ENCODE data around the gene ADAM12. TPM values are rescaled to one million over a fixed set of nuclear protein-coding genes. Genes with fewer than 3 reads are reported as not detected.

Gene ADAM12
- polyA plus RNA-seq, 1 donor = 2.2 TPM

DNA sequence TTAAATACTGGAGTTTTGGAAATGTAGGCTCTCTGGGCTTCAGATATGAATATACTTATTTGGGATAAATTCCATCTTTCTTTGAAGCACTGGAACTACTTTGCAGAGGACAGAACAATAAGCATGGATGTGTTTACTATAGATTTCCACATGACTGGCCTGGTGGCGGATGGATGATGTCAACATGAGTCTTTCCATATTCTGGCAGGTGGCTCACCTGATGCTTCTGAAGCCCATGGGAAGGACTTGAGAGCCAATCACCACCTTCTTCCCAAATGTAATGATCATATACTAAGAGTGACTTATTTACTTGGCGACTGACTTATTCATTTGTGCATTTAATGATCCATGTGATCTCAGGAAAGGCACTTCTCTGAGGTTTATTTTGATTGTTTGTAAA, 381.4 kb downstream of the ADAM12 start:
- no peak for DNase-seq
- no peaks in the 10 kb centered on the region for H3K4me1 ChIP-seq (ENCODE audit: control insufficient read depth, insufficient read depth, low read length)
- WGBS (ENCODE audit: insufficient coverage, low lambda C conversion rate) = 100% methylated on average over 1 of the region's 2 CpGs
- no peaks in the 10 kb centered on the region for H3K36me3 ChIP-seq (ENCODE audit: control insufficient read depth, insufficient read depth, low read length)
- H3K9me3 ChIP-seq (ENCODE audit: control insufficient read depth, low read depth, low read length) = no peaks in the 10 kb centered on the region
- H3K27me3 ChIP-seq (ENCODE audit: control insufficient read depth, insufficient read depth, low read length) = no peaks in the 10 kb centered on the region
- no peak overlapping the region for H3K27ac ChIP-seq (ENCODE audit: low read length)
- H3K4me3 ChIP-seq (ENCODE audit: low read length) = no peak overlapping the region

DNA sequence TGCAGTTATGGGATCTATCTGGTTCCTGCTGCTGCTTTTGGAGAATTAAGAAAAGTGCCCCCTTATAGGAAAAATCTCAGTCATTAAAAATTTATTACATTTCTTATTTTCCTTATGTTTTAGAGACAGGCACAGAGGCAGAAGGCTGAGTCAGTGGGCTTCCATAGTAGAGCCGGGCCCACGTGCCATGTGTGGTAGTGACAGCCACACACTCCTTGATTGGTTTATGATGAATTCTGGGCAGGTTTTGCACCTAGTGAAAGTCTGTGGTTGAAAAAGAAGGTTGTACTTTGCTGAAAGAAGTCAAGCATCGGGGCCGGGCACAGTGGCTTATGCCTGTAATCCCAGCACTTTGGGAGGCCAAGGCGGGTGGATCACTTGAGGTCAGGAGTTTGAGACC, 382.0 kb downstream of the ADAM12 start:
- Histone ChIP-seq H3K4me1 (ENCODE audit: control insufficient read depth, insufficient read depth, low read length) (no peaks in the 10 kb centered on the region), H3K27me3 (ENCODE audit: control insufficient read depth, insufficient read depth, low read length) (no peaks in the 10 kb centered on the region), H3K36me3 (ENCODE audit: control insufficient read depth, insufficient read depth, low read length) (no peaks in the 10 kb centered on the region), H3K9me3 (ENCODE audit: control insufficient read depth, low read depth, low read length) (no peaks in the 10 kb centered on the region), H3K4me3 (ENCODE audit: low read length) (no peak overlapping the region), H3K27ac (ENCODE audit: low read length) (no peak overlapping the region)
- DNase-seq = no peak
- no CpG with 5 or more reads among the region's 5 CpGs for WGBS (ENCODE audit: insufficient coverage, low lambda C conversion rate)

DNA sequence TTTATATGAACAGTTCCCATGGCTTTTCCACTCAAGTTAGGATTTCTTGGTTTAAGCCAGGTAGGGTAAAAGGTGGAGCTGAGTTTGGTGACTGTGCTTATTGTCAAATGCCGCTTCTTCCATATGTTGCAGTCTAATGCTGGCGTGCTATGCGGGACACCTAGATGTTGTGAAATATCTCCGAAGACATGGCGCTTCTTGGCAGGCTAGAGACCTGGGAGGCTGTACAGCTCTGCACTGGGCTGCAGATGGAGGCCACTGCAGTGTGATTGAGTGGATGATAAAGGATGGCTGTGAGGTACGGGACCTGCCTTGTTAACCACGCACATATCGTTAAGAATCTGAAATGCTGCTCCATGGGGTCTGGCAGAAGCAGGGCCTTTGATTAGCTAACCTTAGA, 383.5 kb downstream of the ADAM12 start:
- no peaks in the 10 kb centered on the region for H3K36me3 ChIP-seq (ENCODE audit: control insufficient read depth, insufficient read depth, low read length)
- no peaks in the 10 kb centered on the region for H3K4me1 ChIP-seq (ENCODE audit: control insufficient read depth, insufficient read depth, low read length)
- H3K4me3 ChIP-seq (ENCODE audit: low read length) = no peak overlapping the region
- no peaks in the 10 kb centered on the region for H3K27me3 ChIP-seq (ENCODE audit: control insufficient read depth, insufficient read depth, low read length)
- DNase-seq = no peak
- H3K9me3 ChIP-seq (ENCODE audit: control insufficient read depth, low read depth, low read length) = no peaks in the 10 kb centered on the region
- no peak overlapping the region for H3K27ac ChIP-seq (ENCODE audit: low read length)
- no CpG with 5 or more reads among the region's 8 CpGs for WGBS (ENCODE audit: insufficient coverage, low lambda C conversion rate)

DNA sequence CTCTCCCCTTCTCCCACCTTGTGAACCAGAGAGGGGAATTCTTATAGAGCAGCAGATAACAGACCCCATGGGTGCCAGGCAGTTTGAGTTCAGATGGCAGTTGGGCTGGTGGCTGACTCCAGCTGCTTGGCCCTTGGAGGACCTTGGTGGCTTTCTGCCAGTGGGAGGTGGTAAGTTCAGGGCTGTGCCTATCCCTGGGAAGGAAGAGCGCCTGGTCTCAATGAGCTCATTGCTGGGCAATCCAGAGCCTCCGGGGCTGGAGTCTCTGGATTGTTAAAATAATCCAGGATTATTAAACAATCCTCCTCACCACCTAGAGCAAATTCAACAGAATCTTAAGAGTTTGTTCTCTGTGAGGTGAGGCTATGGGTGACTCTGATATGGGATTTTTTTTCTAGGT, 386.7 kb downstream of the ADAM12 start:
- DNase-seq = no peak
- no peak overlapping the region for H3K27ac ChIP-seq (ENCODE audit: low read length)
- WGBS (ENCODE audit: insufficient coverage, low lambda C conversion rate) = no CpG with 5 or more reads among the region's 2 CpGs

GRCh38 chr10:125999694-126000093, 388.6 kb downstream of the ADAM12 start:
- Histone ChIP-seq H3K9me3 (ENCODE audit: control insufficient read depth, low read depth, low read length) (no peaks in the 10 kb centered on the region), H3K36me3 (ENCODE audit: control insufficient read depth, insufficient read depth, low read length) (no peaks in the 10 kb centered on the region), H3K27ac (ENCODE audit: low read length) (no peak overlapping the region), H3K4me3 (ENCODE audit: low read length) (no peak overlapping the region), H3K27me3 (ENCODE audit: control insufficient read depth, insufficient read depth, low read length) (no peaks in the 10 kb centered on the region), H3K4me1 (ENCODE audit: control insufficient read depth, insufficient read depth, low read length) (no peaks in the 10 kb centered on the region)
- no peak for DNase-seq
- 100% methylated on average over 2 of the region's 3 CpGs for WGBS (ENCODE audit: insufficient coverage, low lambda C conversion rate)

More for the DNA sequence above, 386.7 kb downstream of the ADAM12 start:
- Histone ChIP-seq H3K4me1 (ENCODE audit: control insufficient read depth, insufficient read depth, low read length) (no peaks in the 10 kb centered on the region), H3K9me3 (ENCODE audit: control insufficient read depth, low read depth, low read length) (no peaks in the 10 kb centered on the region), H3K27me3 (ENCODE audit: control insufficient read depth, insufficient read depth, low read length) (no peaks in the 10 kb centered on the region), H3K4me3 (ENCODE audit: low read length) (no peak overlapping the region), H3K36me3 (ENCODE audit: control insufficient read depth, insufficient read depth, low read length) (no peaks in the 10 kb centered on the region)

GRCh38 chr10:125997586-125997985, 390.7 kb downstream of the ADAM12 start:
- Histone ChIP-seq H3K4me1 (ENCODE audit: control insufficient read depth, insufficient read depth, low read length) (no peaks in the 10 kb centered on the region), H3K27ac (ENCODE audit: low read length) (no peak overlapping the region), H3K4me3 (ENCODE audit: low read length) (no peak overlapping the region), H3K9me3 (ENCODE audit: control insufficient read depth, low read depth, low read length) (no peaks in the 10 kb centered on the region), H3K36me3 (ENCODE audit: control insufficient read depth, insufficient read depth, low read length) (no peaks in the 10 kb centered on the region), H3K27me3 (ENCODE audit: control insufficient read depth, insufficient read depth, low read length) (no peaks in the 10 kb centered on the region)
- DNase-seq = no peak
- no CpG with 5 or more reads among the region's 12 CpGs for WGBS (ENCODE audit: insufficient coverage, low lambda C conversion rate)

GRCh38 chr10:125995726-125996304, 392.5 kb downstream of the ADAM12 start:
- H3K27ac ChIP-seq (ENCODE audit: low read length) = no peak overlapping the region
- H3K36me3 ChIP-seq (ENCODE audit: control insufficient read depth, insufficient read depth, low read length) = no peaks in the 10 kb centered on the region
- WGBS (ENCODE audit: insufficient coverage, low lambda C conversion rate) = no CpG with 5 or more reads among the region's 9 CpGs
- H3K9me3 ChIP-seq (ENCODE audit: control insufficient read depth, low read depth, low read length) = no peaks in the 10 kb centered on the region
- H3K4me3 ChIP-seq (ENCODE audit: low read length) = no peak overlapping the region
- DNase-seq = no peak
- no peaks in the 10 kb centered on the region for H3K4me1 ChIP-seq (ENCODE audit: control insufficient read depth, insufficient read depth, low read length)
- H3K27me3 ChIP-seq (ENCODE audit: control insufficient read depth, insufficient read depth, low read length) = no peaks in the 10 kb centered on the region

DNA sequence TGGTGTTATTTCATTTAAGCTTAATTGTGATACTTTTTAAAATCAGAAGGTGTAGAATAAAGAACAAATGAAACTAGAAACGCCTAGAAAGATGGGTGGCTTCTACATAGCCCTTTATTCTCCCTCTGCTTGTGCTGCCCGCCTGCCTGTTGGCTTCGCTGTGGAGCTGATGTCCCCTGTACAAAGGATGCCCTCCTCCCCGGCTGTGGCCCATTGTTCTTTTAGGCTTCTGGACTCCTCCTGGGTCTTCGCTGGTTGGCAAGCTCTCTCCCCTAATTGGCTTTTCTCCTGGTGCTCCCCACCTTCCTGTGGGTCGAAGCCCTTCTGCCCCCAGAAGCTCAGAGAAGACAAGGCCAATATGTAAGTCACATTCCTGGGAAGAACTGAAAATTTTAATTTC, 393.7 kb downstream of the ADAM12 start:
- 100% methylated on average over 1 of the region's 6 CpGs for WGBS (ENCODE audit: insufficient coverage, low lambda C conversion rate)
- H3K9me3 ChIP-seq (ENCODE audit: control insufficient read depth, low read depth, low read length) = no peaks in the 10 kb centered on the region
- DNase-seq = no peak

GRCh38 chr10:125992254-125992653, 396.0 kb downstream of the ADAM12 start:
- Histone ChIP-seq H3K4me1 (ENCODE audit: control insufficient read depth, insufficient read depth, low read length) (no peaks in the 10 kb centered on the region), H3K27me3 (ENCODE audit: control insufficient read depth, insufficient read depth, low read length) (no peaks in the 10 kb centered on the region), H3K4me3 (ENCODE audit: low read length) (no peak overlapping the region), H3K27ac (ENCODE audit: low read length) (no peak overlapping the region), H3K36me3 (ENCODE audit: control insufficient read depth, insufficient read depth, low read length) (no peaks in the 10 kb centered on the region), H3K9me3 (ENCODE audit: control insufficient read depth, low read depth, low read length) (no peaks in the 10 kb centered on the region)
- no peak for DNase-seq
- 100% methylated on average over 1 of the region's 7 CpGs for WGBS (ENCODE audit: insufficient coverage, low lambda C conversion rate)

More for the DNA sequence above, 393.7 kb downstream of the ADAM12 start:
- H3K27ac ChIP-seq (ENCODE audit: low read length) = no peak overlapping the region
- H3K36me3 ChIP-seq (ENCODE audit: control insufficient read depth, insufficient read depth, low read length) = no peaks in the 10 kb centered on the region
- H3K4me3 ChIP-seq (ENCODE audit: low read length) = no peak overlapping the region
- H3K27me3 ChIP-seq (ENCODE audit: control insufficient read depth, insufficient read depth, low read length) = no peaks in the 10 kb centered on the region
- no peaks in the 10 kb centered on the region for H3K4me1 ChIP-seq (ENCODE audit: control insufficient read depth, insufficient read depth, low read length)

DNA sequence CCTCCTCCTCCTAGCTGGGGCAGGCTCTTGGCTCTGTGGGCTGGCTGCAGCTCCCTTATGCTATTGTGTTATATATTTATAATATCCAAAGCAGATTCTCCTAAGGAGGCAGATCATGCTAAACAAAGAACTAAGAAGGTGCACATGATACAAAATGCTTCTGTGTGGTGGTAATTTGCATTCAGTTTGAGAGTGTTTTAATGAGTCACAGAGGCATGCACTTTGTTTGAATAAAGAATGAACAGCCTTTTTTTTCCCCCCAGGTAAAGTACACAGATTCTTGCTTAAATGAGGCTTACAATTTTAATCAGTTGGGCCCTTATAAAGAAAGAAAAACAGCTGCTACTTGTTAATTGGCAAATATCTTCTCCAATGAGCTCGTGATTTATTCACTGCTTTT, 396.9 kb downstream of the ADAM12 start:
- Histone ChIP-seq H3K4me3 (ENCODE audit: low read length) (no peak overlapping the region), H3K4me1 (ENCODE audit: control insufficient read depth, insufficient read depth, low read length) (no peaks in the 10 kb centered on the region), H3K36me3 (ENCODE audit: control insufficient read depth, insufficient read depth, low read length) (no peaks in the 10 kb centered on the region), H3K27ac (ENCODE audit: low read length) (no peak overlapping the region), H3K9me3 (ENCODE audit: control insufficient read depth, low read depth, low read length) (no peaks in the 10 kb centered on the region), H3K27me3 (ENCODE audit: control insufficient read depth, insufficient read depth, low read length) (no peaks in the 10 kb centered on the region)
- WGBS (ENCODE audit: insufficient coverage, low lambda C conversion rate) = 83% methylated on average over 1 of the region's 1 CpG
- DNase-seq = no peak

DNA sequence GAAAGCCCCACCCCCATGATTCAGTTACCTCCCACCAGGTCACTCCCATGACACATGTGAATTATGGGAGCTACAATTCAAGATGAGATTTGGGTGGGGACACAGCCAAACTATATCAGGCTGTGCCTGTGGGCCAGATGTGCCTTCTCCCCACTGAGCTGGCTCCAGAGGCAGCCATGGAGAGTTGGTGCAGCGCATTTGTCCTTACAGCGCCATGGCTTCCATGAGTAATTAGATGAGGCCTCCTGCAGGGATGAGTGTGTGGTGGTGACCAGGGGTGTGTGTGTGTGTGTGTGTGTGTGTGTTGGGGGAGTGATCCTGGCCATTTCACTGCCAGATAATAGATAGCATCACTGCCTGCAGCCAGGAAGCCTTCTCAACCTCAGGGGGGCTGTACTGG, 397.3 kb downstream of the ADAM12 start:
- no CpG with 5 or more reads among the region's 2 CpGs for WGBS (ENCODE audit: insufficient coverage, low lambda C conversion rate)
- Histone ChIP-seq H3K4me3 (ENCODE audit: low read length) (no peak overlapping the region), H3K9me3 (ENCODE audit: control insufficient read depth, low read depth, low read length) (no peaks in the 10 kb centered on the region), H3K36me3 (ENCODE audit: control insufficient read depth, insufficient read depth, low read length) (no peaks in the 10 kb centered on the region), H3K27me3 (ENCODE audit: control insufficient read depth, insufficient read depth, low read length) (no peaks in the 10 kb centered on the region), H3K4me1 (ENCODE audit: control insufficient read depth, insufficient read depth, low read length) (no peaks in the 10 kb centered on the region), H3K27ac (ENCODE audit: low read length) (no peak overlapping the region)
- DNase-seq = no peak
